ENCODE results near the gene PDXDC1. TPM values are rescaled to one million over a fixed set of nuclear protein-coding genes. Genes with fewer than 3 reads are reported as not detected.
"Not testable (repeated sequence)": the region's sequence is repeated elsewhere in the genome, so short reads cannot be mapped to it uniquely, and the experiment has no call there.

PDXDC1 gene
- polyA plus RNA-seq, 2 of the 4 experiments (the other 2 are of a cell fraction), result 71.4 to 73.9 TPM

GRCh38 chr16:15184000-15184399, 209.2 kb downstream of the PDXDC1 start:
- H3K9me3 ChIP-seq; H3K27ac ChIP-seq; ATAC-seq; CTCF ChIA-PET; DNase-seq (ENCODE audit: low read depth in 1 of 2, low spot score in 1 of 2); H3K4me2 ChIP-seq; POLR2A ChIA-PET; H3K4me3 ChIP-seq; H3K4me1 ChIP-seq; FAIRE-seq: not testable (repeated sequence)
- 0% methylated on average over 1 of the region's 1 CpG for WGBS (ENCODE audit: missing lambda C conversion rate)

Small RNAs within 50 kb of the gene (small RNA-seq; reads per million reads assigned to genes)
- gene AC138932.4, result 0 reads per million in 6 experiments
- gene MIR1972-1, result 0 reads per million in 6 experiments
- gene MIR3180-4, result 0 reads per million in 6 experiments
- 0 reads per million in 6 experiments for gene MIR6511A1
- gene MIR6770-1, result 0 reads per million in 6 experiments
- 0 reads per million in 6 experiments for gene RF00019

Other genes starting within 250 kb of the PDXDC1 start
- gene NPIPA2, start 232.5 kb upstream of the PDXDC1 start, polyA plus RNA-seq (2011; rRNA removed), result 0.85 and 1.8 TPM in 2 replicates
- gene NPIPA2, start 232.5 kb upstream of the PDXDC1 start, polyA plus RNA-seq (2017; fragmentation: RNase III; extraction: RNeasy Plus Mini Kit Qiagen cat#74134 plus additional on column Dnase treatment), result 1.1 to 3.7 TPM (median 2.3 TPM) in 3 replicates
- gene NOMO1, start 141.3 kb upstream of the PDXDC1 start, polyA plus RNA-seq (2011; rRNA removed), result 107 and 134 TPM in 2 replicates
- 84.3 to 90.4 TPM (median 88.5 TPM) in 3 replicates for gene NOMO1, start 141.3 kb upstream of the PDXDC1 start, polyA plus RNA-seq (2017; fragmentation: RNase III; extraction: RNeasy Plus Mini Kit Qiagen cat#74134 plus additional on column Dnase treatment)
- gene NPIPA1, start 37.6 kb upstream of the PDXDC1 start, polyA plus RNA-seq (2011; rRNA removed), result 55.6 and 62.7 TPM in 2 replicates
- 55.4 to 61.2 TPM (median 59.9 TPM) in 3 replicates for gene NPIPA1, start 37.6 kb upstream of the PDXDC1 start, polyA plus RNA-seq (2017; fragmentation: RNase III; extraction: RNeasy Plus Mini Kit Qiagen cat#74134 plus additional on column Dnase treatment)
- 44.1 and 48.2 TPM in 2 replicates for gene NTAN1, start 81.0 kb downstream of the PDXDC1 start, polyA plus RNA-seq (2011; rRNA removed)
- 38.8 to 45.5 TPM (median 42.1 TPM) in 3 replicates for gene NTAN1, start 81.0 kb downstream of the PDXDC1 start, polyA plus RNA-seq (2017; fragmentation: RNase III; extraction: RNeasy Plus Mini Kit Qiagen cat#74134 plus additional on column Dnase treatment)
- 95.7 and 101 TPM in 2 replicates for gene RRN3, start 119.2 kb downstream of the PDXDC1 start, polyA plus RNA-seq (2011; rRNA removed)
- 34.0 to 38.6 TPM (median 35.5 TPM) in 3 replicates for gene RRN3, start 119.2 kb downstream of the PDXDC1 start, polyA plus RNA-seq (2017; fragmentation: RNase III; extraction: RNeasy Plus Mini Kit Qiagen cat#74134 plus additional on column Dnase treatment)

Data from A549 (cell line).